SK-N-SH (cell line): ENCODE results near the gene TCTN2. TPM values are rescaled to one million over a fixed set of nuclear protein-coding genes. Genes with fewer than 3 reads are reported as not detected.

Source experiments
- CTCF ChIA-PET: fragments of 300-600, 350-600 bp; formaldehyde crosslinking; extraction: SDS; loops from one replicate; lab custom pipeline; 2021; lab: Yijun Ruan, JAX
- POLR2A ChIA-PET: fragments of 350-600 bp; sonication (Branson Sonifier 250); formaldehyde crosslinking; extraction: SDS; loops from one replicate; lab custom pipeline; 2020; ENCODE audit warnings: antibody characterized with exemption, inconsistent platforms; lab: Yijun Ruan, JAX
- DNase-seq: peaks from one replicate; pipeline ENCODE4 v3.0.0; 2012
- H2AFZ ChIP-seq: fragments of 200-600 bp; sonication (generic); 2 replicates; pipeline ENCODE4 v1.8.1; 2016; ENCODE audit warnings: antibody characterized with exemption, mild to moderate bottlenecking, low read depth
- H3F3A ChIP-seq: fragments of 200-600 bp; sonication (generic); replicated peaks from 2 replicates; pipeline ENCODE3; 2016; ENCODE audit warnings: antibody characterized with exemption, mild to moderate bottlenecking; ENCODE audit not compliant: insufficient read depth
- H3K27ac ChIP-seq, 2 experiments: fragments of 200-500 bp in 1 of 2; fragments of 200-600 bp in 1 of 2; sonication (Bioruptor generic) in 1 of 2; sonication (generic), shearing (Covaris generic) in 1 of 2; 2 replicates each; pipeline versions ENCODE4 v1.5.1 to v1.6.1; 2014 to 2016; ENCODE audit warnings: low read depth in 2 of 2, inconsistent platforms in 1 of 2, low read length in 1 of 2, mild to moderate bottlenecking in 1 of 2, mixed read lengths in 1 of 2
- H3K27me3 ChIP-seq: fragments of 200-600 bp; sonication (generic), shearing (Covaris generic); 2 replicates; pipeline ENCODE4 v1.6.1; 2016; ENCODE audit warnings: mixed run types; ENCODE audit not compliant: insufficient read depth
- H3K36me3 ChIP-seq, 2 experiments: fragments of 200-500 bp in 1 of 2; fragments of 200-600 bp in 1 of 2; sonication (Bioruptor generic) in 1 of 2; sonication (generic) in 1 of 2; replicated peaks in 1 of 2; 2 replicates each; pipeline versions ENCODE3 to v1.5.1; 2014 to 2016; ENCODE audit warnings: low read length in 1 of 2, mild to moderate bottlenecking in 1 of 2; ENCODE audit not compliant: insufficient read depth in 2 of 2, control insufficient read depth in 1 of 2
- H3K4me1 ChIP-seq, 2 experiments: fragments of 200-500 bp in 1 of 2; fragments of 200-600 bp in 1 of 2; sonication (Bioruptor generic) in 1 of 2; sonication (generic), shearing (Covaris generic) in 1 of 2; 2 replicates each; pipeline versions ENCODE4 v1.5.1 to v1.6.1; 2014 to 2016; ENCODE audit warnings: low read depth in 1 of 2, low read length in 1 of 2, mixed run types in 1 of 2; ENCODE audit not compliant: insufficient read depth in 2 of 2, control insufficient read depth in 1 of 2
- H3K4me2 ChIP-seq: fragments of 200-600 bp; sonication (generic), shearing (Covaris generic); 2 replicates; pipeline ENCODE4 v1.6.1; 2017; ENCODE audit warnings: mixed run types
- H3K4me3 ChIP-seq, 2 experiments: fragments of 200-500 bp in 1 of 2; fragments of 200-600 bp in 1 of 2; sonication (Bioruptor generic) in 1 of 2; sonication (generic), shearing (Covaris generic) in 1 of 2; 2 replicates each; pipeline versions ENCODE4 v1.5.1 to v1.8.1; 2014 to 2016; ENCODE audit warnings: low read depth in 2 of 2, inconsistent platforms in 1 of 2, low read length in 1 of 2, mild to moderate bottlenecking in 1 of 2, mixed read lengths in 1 of 2, moderate library complexity in 1 of 2
- H3K79me2 ChIP-seq: fragments of 200-600 bp; sonication (generic); 2 replicates; pipeline ENCODE4 v1.8.1; 2017; ENCODE audit warnings: mild to moderate bottlenecking; ENCODE audit not compliant: insufficient read depth
- H3K9ac ChIP-seq: fragments of 200-600 bp; sonication (generic); 2 replicates; pipeline ENCODE4 v1.6.1; 2017; ENCODE audit warnings: mixed run types
- H3K9me2 ChIP-seq: fragments of 200-600 bp; sonication (generic); 2 replicates; pipeline ENCODE4 v1.6.1; 2017; ENCODE audit warnings: mixed run types
- H3K9me3 ChIP-seq: fragments of 200-600 bp; sonication (generic); 2 replicates; pipeline ENCODE4 v1.6.1; 2017; ENCODE audit warnings: mixed run types, mild to moderate bottlenecking, moderate library complexity
- H4K20me1 ChIP-seq: fragments of 200-600 bp; sonication (generic); 2 replicates; pipeline ENCODE4 v1.6.1; 2017; ENCODE audit warnings: mild to moderate bottlenecking, mixed run types; ENCODE audit not compliant: insufficient read depth
- CHD2 ChIP-seq: fragments of 150-350 bp; IDR thresholded peaks from 2 replicates; pipeline ENCODE4 v1.6.1; 2018; ENCODE audit warnings: low read length; ENCODE audit not compliant: partially characterized antibody
- ELF1 ChIP-seq: IDR thresholded peaks from 2 replicates; pipeline ENCODE4 v1.4.0; 2012
- EZH2phosphoT487 ChIP-seq: fragments of 200-600 bp; sonication (generic); IDR thresholded peaks from 2 replicates; pipeline ENCODE4 v1.6.1; 2017; ENCODE audit warnings: low read depth, mixed run types, mild to moderate bottlenecking, antibody characterized with exemption, moderate library complexity, borderline replicate concordance
- FOSL2 ChIP-seq: IDR thresholded peaks from 2 replicates; pipeline ENCODE4 v1.4.0; 2012; ENCODE audit warnings: low read depth, mild to moderate bottlenecking, moderate library complexity, borderline replicate concordance
- FOXM1 ChIP-seq: IDR thresholded peaks from 2 replicates; pipeline ENCODE4 v1.4.0; 2012; ENCODE audit warnings: low read depth, mild to moderate bottlenecking
- GATA2 ChIP-seq: sonication (generic); formaldehyde crosslinking; IDR thresholded peaks from 2 replicates; pipeline ENCODE4 v1.5.0; 2020; ENCODE audit warnings: mild to moderate bottlenecking, missing genetic modification reagents
- MAX ChIP-seq: IDR thresholded peaks from 2 replicates; pipeline ENCODE4 v1.4.0; 2012; ENCODE audit warnings: low read depth
- MXI1 ChIP-seq: IDR thresholded peaks from 2 replicates; pipeline ENCODE4 v1.6.1; 2012; ENCODE audit warnings: mild to moderate bottlenecking, low read depth, low read length, improper control_type of control experiment
- POLR2AphosphoS5 ChIP-seq: IDR thresholded peaks from 2 replicates; pipeline ENCODE4 v1.6.1; 2012; ENCODE audit warnings: low read depth, low read length
- RCOR1 ChIP-seq: fragments of 150-350 bp; IDR thresholded peaks from 2 replicates; pipeline ENCODE4 v1.6.1; 2017; ENCODE audit warnings: antibody characterized with exemption, low read length
- SMC3 ChIP-seq: IDR thresholded peaks from 2 replicates; pipeline ENCODE4 v1.6.1; 2012; ENCODE audit warnings: low read depth, low read length, improper control_type of control experiment
- TAF1 ChIP-seq: IDR thresholded peaks from 2 replicates; pipeline ENCODE4 v1.6.1; 2012; ENCODE audit warnings: low read depth, mild to moderate bottlenecking, low read length, moderate library complexity, borderline replicate concordance
- TCF12 ChIP-seq: IDR thresholded peaks from 2 replicates; pipeline ENCODE4 v1.4.0; 2012
- WGBS: methylation state at CpG from one replicate; pipeline ENCODE4 v1.1.6; 2017; ENCODE audit warnings: low lambda C conversion rate; 5-methylcytosine and 5-hydroxymethylcytosine counted together
- polyA plus RNA-seq, 3 experiments: library from polyadenylated mRNA; depleted of rRNA; stranded (reverse); fragments of >200 nt; gene quantifications; 2 replicates each; pipeline ENCODE4 v1.2.3, GENCODE V29; 2012
- TF ChIP-seq, protein P1 (sequence below): IDR thresholded peaks from 2 replicates; pipeline ENCODE4; 2012

The TCTN2 gene
- polyA plus RNA-seq, 1 of the 3 experiments (the other 2 are of a cell fraction), result 9.1 TPM

DNA sequence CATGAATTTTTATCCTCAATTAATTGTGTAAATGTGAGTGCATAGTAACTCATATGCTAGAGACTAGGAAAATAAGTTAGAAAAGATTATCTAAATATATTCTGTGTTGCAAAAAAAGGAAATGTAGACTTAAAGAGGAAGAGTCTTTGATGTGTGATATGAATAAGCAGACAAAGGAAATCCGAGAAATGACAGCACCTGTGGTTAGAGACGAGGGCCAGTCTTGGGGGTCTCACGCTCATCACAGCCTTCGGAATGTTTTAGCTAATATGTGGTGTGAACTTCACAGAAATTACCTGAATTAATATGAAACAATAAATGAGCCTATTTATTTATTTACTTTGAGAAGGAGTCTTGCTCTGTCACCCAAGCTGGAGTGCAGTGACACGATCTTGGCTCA lies 52.9 kb downstream of the TCTN2 start:
- Histone ChIP-seq H3K36me3 (peaks cover 39 to 40% of the 10 kb centered on the region in 2 experiments), H3K9me3 (no peaks in the 10 kb centered on the region), H3K4me2 (no peak overlapping the region), H3K9ac (no peak overlapping the region), H3F3A (no peaks in the 10 kb centered on the region), H3K79me2 (no peaks in the 10 kb centered on the region), H3K4me3 (no peak overlapping the region), H3K9me2 (no peaks in the 10 kb centered on the region), H4K20me1 (no peaks in the 10 kb centered on the region), H3K27me3 (no peaks in the 10 kb centered on the region), H3K27ac (no peak overlapping the region), H3K4me1 (peaks cover 0 to 7% of the 10 kb centered on the region in 2 experiments; a peak in 1 of 4 replicates), H2AFZ (no peak overlapping the region)
- WGBS, result 98% methylated on average over 5 of the region's 5 CpGs
- TF ChIP-seq CHD2, result no peak
- no peak for TF ChIP-seq FOXM1
- TF ChIP-seq, protein P1, sequence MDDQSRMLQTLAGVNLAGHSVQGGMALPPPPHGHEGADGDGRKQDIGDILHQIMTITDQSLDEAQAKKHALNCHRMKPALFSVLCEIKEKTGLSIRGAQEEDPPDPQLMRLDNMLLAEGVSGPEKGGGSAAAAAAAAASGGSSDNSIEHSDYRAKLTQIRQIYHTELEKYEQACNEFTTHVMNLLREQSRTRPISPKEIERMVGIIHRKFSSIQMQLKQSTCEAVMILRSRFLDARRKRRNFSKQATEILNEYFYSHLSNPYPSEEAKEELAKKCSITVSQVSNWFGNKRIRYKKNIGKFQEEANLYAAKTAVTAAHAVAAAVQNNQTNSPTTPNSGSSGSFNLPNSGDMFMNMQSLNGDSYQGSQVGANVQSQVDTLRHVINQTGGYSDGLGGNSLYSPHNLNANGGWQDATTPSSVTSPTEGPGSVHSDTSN, result no peak
- no peak for TF ChIP-seq TAF1
- no peak for TF ChIP-seq SMC3
- TF ChIP-seq POLR2AphosphoS5, result no peak
- ChIA-PET CTCF (interaction anchor here (1.1 kb wide), 1 partner anchor 9 kb away, joined by 3 read pairs; no protein-coding TSS in a partner anchor), POLR2A (no interaction called here)
- no peak for DNase-seq

DNA sequence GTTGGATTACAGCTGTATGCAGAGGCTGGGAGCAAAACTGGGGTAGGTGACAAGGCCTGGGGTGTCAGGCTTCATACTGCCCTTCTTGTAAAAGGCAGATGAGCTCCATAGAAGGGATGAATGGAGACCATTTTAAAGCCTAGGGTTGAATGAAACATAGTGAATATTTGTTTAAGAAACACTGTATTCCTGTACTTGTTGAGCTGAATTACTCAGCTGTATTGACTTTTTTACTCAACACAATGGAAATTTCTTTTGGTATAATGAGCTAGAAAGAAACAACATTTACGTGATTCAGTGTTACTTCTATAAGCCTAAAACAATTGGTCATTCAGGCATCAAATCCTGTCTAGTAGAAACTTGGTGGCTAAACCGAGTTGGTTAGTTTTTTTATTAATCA lies 55.3 kb downstream of the TCTN2 start:
- POLR2A ChIA-PET, result no interaction called here
- WGBS, result 87% methylated on average over 2 of the region's 2 CpGs

DNA sequence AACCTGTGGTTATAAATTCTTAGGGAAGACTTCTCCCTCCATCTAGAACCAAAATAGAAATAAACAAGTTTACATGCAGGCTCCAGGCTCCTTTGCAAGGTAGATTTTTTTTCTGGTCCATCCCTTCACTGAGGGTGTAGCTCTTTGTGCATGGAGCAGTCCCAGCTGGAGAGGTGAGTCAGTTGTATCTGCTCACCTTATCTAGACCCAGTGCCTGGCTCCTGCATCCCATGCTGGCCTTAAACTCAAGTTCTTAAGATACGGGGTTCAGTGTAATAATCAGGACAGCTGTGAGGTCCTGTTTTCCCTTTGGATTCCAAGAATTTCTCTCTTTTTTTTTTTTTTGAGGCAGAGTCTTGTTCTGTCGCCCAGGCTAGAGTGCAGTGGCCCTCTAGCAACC lies 56.0 kb downstream of the TCTN2 start:
- DNase-seq, result no peak
- H3K4me3 ChIP-seq, result no peak overlapping the region
- POLR2A ChIA-PET, result no interaction called here
- H3F3A ChIP-seq, result no peaks in the 10 kb centered on the region
- H3K4me2 ChIP-seq, result no peak overlapping the region
- H3K9ac ChIP-seq, result no peak overlapping the region
- H3K27ac ChIP-seq, result no peak overlapping the region
- TF ChIP-seq RCOR1 (no peak), FOSL2 (no peak)
- H3K36me3 ChIP-seq, result peaks cover 41 to 51% of the 10 kb centered on the region in 2 experiments
- WGBS, result 100% methylated on average over 2 of the region's 2 CpGs
- H3K4me1 ChIP-seq, result no peaks in the 10 kb centered on the region
- H3K9me3 ChIP-seq, result no peaks in the 10 kb centered on the region
- no peaks in the 10 kb centered on the region for H4K20me1 ChIP-seq
- H3K9me2 ChIP-seq, result no peaks in the 10 kb centered on the region
- CTCF ChIA-PET, result interaction anchor here (0.7 kb wide), 1 partner anchor 197 kb away, joined by 4 read pairs; no protein-coding TSS in a partner anchor
- no peaks in the 10 kb centered on the region for H3K79me2 ChIP-seq
- no peaks in the 10 kb centered on the region for H3K27me3 ChIP-seq
- H2AFZ ChIP-seq, result no peak overlapping the region

More for the DNA sequence above, 55.3 kb downstream of the TCTN2 start:
- Histone ChIP-seq H3K9ac (no peak overlapping the region), H3K9me2 (no peaks in the 10 kb centered on the region), H3K4me1 (no peaks in the 10 kb centered on the region), H3K27me3 (no peaks in the 10 kb centered on the region), H3K9me3 (no peaks in the 10 kb centered on the region), H3K4me3 (no peak overlapping the region), H3K4me2 (no peak overlapping the region), H4K20me1 (no peaks in the 10 kb centered on the region), H2AFZ (no peak overlapping the region), H3K36me3 (peaks cover 41 to 47% of the 10 kb centered on the region in 2 experiments), H3K79me2 (no peaks in the 10 kb centered on the region), H3F3A (no peaks in the 10 kb centered on the region), H3K27ac (no peak overlapping the region)
- CTCF ChIA-PET, result no interaction called here
- DNase-seq, result no peak
- no peak for TF ChIP-seq EZH2phosphoT487
- no peak for TF ChIP-seq FOXM1
- no peak for TF ChIP-seq ELF1
- no peak for TF ChIP-seq MAX
- no peak for TF ChIP-seq SMC3
- no peak for TF ChIP-seq MXI1
- no peak for TF ChIP-seq GATA2 (CRISPR knock-in tag)
- no peak for TF ChIP-seq TCF12
